ENCODE results near the gene CYP3A5.

- no peak for TF ChIP-seq CTCF (IDR thresholded peaks at IDR 0.05)
- no peak for TF ChIP-seq POLR2AphosphoS5 (IDR thresholded peaks at IDR 0.05)
- no peak for TF ChIP-seq POLR2A (IDR thresholded peaks at IDR 0.05)
Measured at GRCh38 chr7:99623091-99623693, 56.6 kb downstream of the CYP3A5 start.
